K562 (cell line): Measurements from ENCODE around the gene LIX1. TPM values are rescaled to one million over a fixed set of nuclear protein-coding genes. Genes with fewer than 3 reads are reported as not detected.
"Not testable (repeated sequence)": the region's sequence is repeated elsewhere in the genome, so short reads cannot be mapped to it uniquely, and the experiment has no call there.

Experiments used
- ATAC-seq: fragments of 200-7000 bp; cut with Tn5 transposase; 3 replicates; pipeline ENCODE4 v1.9.1; 2020; ENCODE audit warnings: moderate library complexity
- BruUV-seq: library from RNA; stranded (reverse); fragments of 400-500 nt; replicated peaks from 2 replicates; lab custom pipeline; 2021; lab: Mats Ljungman, UMichigan
- CTCF ChIA-PET: fragments of 300-600 bp; formaldehyde crosslinking; extraction: SDS; loops from one replicate; lab custom pipeline; 2021; ENCODE audit warnings: low intra/inter-chr PET ratio; lab: Yijun Ruan, JAX
- POLR2A ChIA-PET: fragments of 300-600, 350-650 bp; sonication (Branson Sonifier 250); formaldehyde crosslinking; extraction: SDS; loops from one replicate; lab custom pipeline; 2021; ENCODE audit warnings: antibody characterized with exemption, inconsistent platforms; lab: Yijun Ruan, JAX
- DNase-seq, 4 experiments: peaks; one replicate each; pipeline versions ENCODE4 v3.0.0 to v3.0.0-alpha.2; 2011 to 2018; ENCODE audit warnings: low spot score in 3 of 4, mixed read lengths in 3 of 4; ENCODE audit errors: extremely low read depth in 1 of 4
- FAIRE-seq: peaks from 2 replicates; lab custom pipeline; 2011; peaks lifted over from hg19 to GRCh38; lab: Jason Lieb, UNC
- H2AFZ ChIP-seq: 2 replicates; pipeline ENCODE4 v1.6.0; 2011; ENCODE audit warnings: low read depth, low read length, control low read depth, inconsistent platforms
- H3K27ac ChIP-seq: fragments of 200-600 bp; 3 replicates; pipeline ENCODE4 v1.8.0; 2011; ENCODE audit warnings: low read depth, mild to moderate bottlenecking, control low read depth, inconsistent platforms, low read length, moderate library complexity, mixed read lengths; ENCODE audit errors: extremely low read depth
- H3K27me3 ChIP-seq, 2 experiments: fragments of 300-600 bp in 1 of 2; 2 replicates in 1 of 2; 3 replicates in 1 of 2; pipeline versions ENCODE4 v1.6.0 to v1.8.0; 2011; ENCODE audit warnings: inconsistent platforms in 2 of 2, low read length in 2 of 2, mild to moderate bottlenecking in 1 of 2, mixed read lengths in 1 of 2, moderate library complexity in 1 of 2; ENCODE audit not compliant: control insufficient read depth in 2 of 2, insufficient read depth in 2 of 2
- H3K36me3 ChIP-seq: fragments of 300-600 bp; 3 replicates; pipeline ENCODE4 v1.8.0; 2011; ENCODE audit warnings: mild to moderate bottlenecking, low read length, inconsistent platforms; ENCODE audit not compliant: control insufficient read depth, insufficient read depth
- H3K4me1 ChIP-seq, 2 experiments: fragments of 200-600 bp in 1 of 2; replicated peaks in 1 of 2; 2 replicates in 1 of 2; 3 replicates in 1 of 2; pipeline versions ENCODE4 v1.5.1 to v1.8.0; 2011; ENCODE audit warnings: inconsistent platforms in 2 of 2, low read length in 2 of 2, mild to moderate bottlenecking in 1 of 2, mixed read lengths in 1 of 2, moderate library complexity in 1 of 2; ENCODE audit not compliant: control insufficient read depth in 2 of 2, insufficient read depth in 2 of 2
- H3K4me2 ChIP-seq: 2 replicates; pipeline ENCODE4 v1.6.1; 2011; ENCODE audit warnings: low read length, control low read depth, inconsistent platforms, mixed read lengths; ENCODE audit not compliant: insufficient read depth
- H3K4me3 ChIP-seq: fragments of 200-600 bp; sonication (generic), shearing (Covaris generic); 2 replicates; pipeline ENCODE4 v1.5.1; 2016; ENCODE audit warnings: control low read depth, inconsistent platforms
- H3K79me2 ChIP-seq: fragments of 200-600 bp; 3 replicates; pipeline ENCODE4 v1.8.0; 2011; ENCODE audit warnings: low read length, inconsistent platforms; ENCODE audit not compliant: control insufficient read depth, insufficient read depth
- H3K9ac ChIP-seq, 2 experiments: 2 replicates each; pipeline versions ENCODE4 v1.6.0 to v1.6.1; 2011; ENCODE audit warnings: low read depth in 2 of 2, low read length in 2 of 2, control low read depth in 1 of 2, inconsistent platforms in 1 of 2, mild to moderate bottlenecking in 1 of 2, mixed read lengths in 1 of 2; ENCODE audit not compliant: insufficient read depth in 1 of 2
- H3K9me1 ChIP-seq: one replicate; pipeline ENCODE4 v1.6.0; 2011; ENCODE audit warnings: inconsistent platforms, mild to moderate bottlenecking, low read length, moderate library complexity; ENCODE audit not compliant: control insufficient read depth, insufficient read depth
- H3K9me3 ChIP-seq: replicated peaks from 2 replicates; pipeline ENCODE4 v1.5.1; 2011; ENCODE audit warnings: low read depth, low read length, inconsistent platforms; ENCODE audit not compliant: control insufficient read depth, insufficient read depth
- H4K20me1 ChIP-seq: replicated peaks from 2 replicates; pipeline ENCODE4 v1.6.1; 2011; ENCODE audit warnings: low read length, inconsistent platforms, mixed read lengths; ENCODE audit not compliant: control insufficient read depth, insufficient read depth
- DLX4 ChIP-seq: fragments of 250-450 bp; sonication (Bioruptor Pico); IDR thresholded peaks from 2 replicates; pipeline ENCODE4 v1.6.1; 2021; ENCODE audit warnings: mild to moderate bottlenecking
- HES1 ChIP-seq: fragments of 450-650 bp; IDR thresholded peaks from 2 replicates; pipeline ENCODE4 v1.6.1; 2016; ENCODE audit warnings: low read depth, mild to moderate bottlenecking, moderate library complexity
- IRF2 ChIP-seq: sonication (generic); formaldehyde crosslinking; IDR thresholded peaks from 2 replicates; pipeline ENCODE4 v1.8.1; 2022; ENCODE audit warnings: mild to moderate bottlenecking, missing genetic modification reagents
- JUNB ChIP-seq: fragments of 450-650 bp; formaldehyde crosslinking; conservative IDR thresholded peaks from 2 replicates; pipeline ENCODE4 v1.4.0; 2020; ENCODE audit warnings: mild to moderate bottlenecking
- MCM2 ChIP-seq: fragments of 450-650 bp; IDR thresholded peaks from 2 replicates; pipeline ENCODE4 v1.6.1; 2017; ENCODE audit warnings: low read depth, mild to moderate bottlenecking
- MCM5 ChIP-seq: fragments of 450-650 bp; IDR thresholded peaks from 2 replicates; pipeline ENCODE4 v1.6.1; 2016; ENCODE audit warnings: low read depth
- MED1 ChIP-seq: sonication (generic); formaldehyde crosslinking; IDR thresholded peaks from 2 replicates; pipeline ENCODE4 v1.8.1; 2023; ENCODE audit warnings: missing genetic modification reagents, borderline replicate concordance
- RBM25 ChIP-seq: fragments of 200-400 bp; formaldehyde crosslinking; IDR thresholded peaks from 2 replicates; pipeline ENCODE4 v1.6.1; 2018; ENCODE audit warnings: low read length, low read depth, moderate library complexity; ENCODE audit not compliant: severe bottlenecking
- SMARCC2 ChIP-seq: fragments of 450-650 bp; IDR thresholded peaks from 2 replicates; pipeline ENCODE4 v1.6.1; 2017; ENCODE audit warnings: antibody characterized with exemption, moderate library complexity, mild to moderate bottlenecking, low read depth
- STAT5B ChIP-seq: fragments of 250-450 bp; sonication (Bioruptor Pico); IDR thresholded peaks from 2 replicates; pipeline ENCODE4 v1.8.0; 2021; ENCODE audit warnings: mild to moderate bottlenecking, inconsistent platforms
- TCFL5 ChIP-seq: fragments of 250-450 bp; sonication (Bioruptor Pico); conservative IDR thresholded peaks from 2 replicates; pipeline ENCODE4 v1.6.1; 2021; ENCODE audit warnings: mild to moderate bottlenecking, moderate library complexity, matching md5 sums
- ZC3H8 ChIP-seq: fragments of 450-650 bp; IDR thresholded peaks from 2 replicates; pipeline ENCODE4 v1.6.1; 2017
- ZNF146 ChIP-seq: IDR thresholded peaks from one replicate; pipeline ENCODE4 v1.6.1; 2018; ENCODE audit warnings: missing compliant biosample characterization; ENCODE audit not compliant: unreplicated experiment
- ZNF217 ChIP-seq: sonication (generic); formaldehyde crosslinking; IDR thresholded peaks from 2 replicates; pipeline ENCODE4 v1.8.0; 2022; ENCODE audit warnings: mild to moderate bottlenecking, missing genetic modification reagents
- ZNF551 ChIP-seq: fragments of 250-450 bp; sonication (Bioruptor Pico); IDR thresholded peaks from 2 replicates; pipeline ENCODE4 v1.5.0; 2021; ENCODE audit warnings: mild to moderate bottlenecking, moderate library complexity
- ZNF740 ChIP-seq, 3 experiments: fragments of 200-800 bp in 1 of 3; sonication (Bioruptor generic) in 1 of 3; sonication (generic) in 1 of 3; formaldehyde crosslinking in 1 of 3; IDR thresholded peaks; 2 replicates each; pipeline versions ENCODE4 v1.6.1 to v1.8.0; 2016 to 2022; ENCODE audit warnings: mild to moderate bottlenecking in 2 of 3, missing compliant biosample characterization in 2 of 3, missing genetic modification characterization in 2 of 3, missing genetic modification reagents in 1 of 3
- WGBS: fragments of 100-300 bp; shearing (Covaris generic); methylation state at CpG from one replicate; pipeline ENCODE4 v1.1.6; 2016; ENCODE audit warnings: low coverage, mixed read lengths; ENCODE audit not compliant: insufficient coverage; ENCODE audit errors: missing lambda C conversion rate; 5-methylcytosine and 5-hydroxymethylcytosine counted together
- in situ Hi-C: fragments of 300-500 bp; cut with MboI; formaldehyde crosslinking; loops from 4 replicates; pipeline ENCODE4 v1.15.0; 2018; ENCODE audit warnings: inconsistent platforms, mixed read lengths
- intact Hi-C: fragments of 100-400 bp; cut with micrococcal nuclease; formaldehyde crosslinking; loops from 2 replicates; pipeline ENCODE4 v1.14.2; 2022
- polyA plus RNA-seq, 8 experiments: library from polyadenylated mRNA; depleted of rRNA in 4 of 8; stranded (reverse) in 5 of 8; unstranded in 3 of 8; fragments of >200 nt; fragmentation: Nextera tagmentation in 2 of 8; fragmentation: Illumina TruSeq in 1 of 8; extraction: Ambion mirVana in 2 of 8; extraction: Trizol in 1 of 8; gene quantifications; 2 replicates each; pipeline versions ENCODE4 v1.2.1 to v1.2.3, GENCODE V29; 2011 to 2014; ENCODE audit warnings: inconsistent platforms in 1 of 8, missing spikeins in 1 of 8
- total RNA-seq, 7 experiments: library from RNA; depleted of rRNA in 6 of 7; stranded (reverse); fragments of >200 nt in 6 of 7; fragmentation: Illumina TruSeq in 2 of 7; extraction: Trizol in 2 of 7; gene quantifications; 2 replicates each; pipeline versions ENCODE4 v1.2.1 to v1.2.3, GENCODE V29; 2011 to 2021; ENCODE audit warnings: low replicate concordance in 1 of 7

The LIX1 gene
- total and polyA plus RNA-seq, 9 of the 15 experiments (the other 6 are each of a cell fraction or from before 2014, with no cell fraction given), result 0.01 to 0.18 TPM; not detected in 7

- H2AFZ ChIP-seq, intact Hi-C loops, CTCF ChIA-PET: not testable (repeated sequence)
Observed at GRCh38 chr5:97179457-97179856, 37.0 kb upstream of the LIX1 start.

GRCh38 chr5:97172227-97172626 is 29.8 kb upstream of the LIX1 start:
- H3K36me3 ChIP-seq, result peaks cover 96% of the 10 kb centered on the region
- ATAC-seq, result no peak
- TF ChIP-seq ZNF217 (CRISPR knock-in tag) (no peak), MCM2 (no peak), IRF2 (CRISPR knock-in tag) (no peak), TCFL5 (no peak), HES1 (no peak), DLX4 (no peak), JUNB (CRISPR knock-in tag) (no peak), STAT5B (CRISPR knock-in tag) (no peak), MCM5 (no peak), ZC3H8 (no peak), ZNF740 (CRISPR knock-in tag; IDR thresholded peaks at IDR 0.05) (no peak), ZNF740 (tag; IDR thresholded peaks at IDR 0.05) (no peak), SMARCC2 (no peak), MED1 (CRISPR knock-in tag) (no peak), ZNF551 (no peak)
- TF ChIP-seq, all 486 proteins: peak for 0
- H3K9ac ChIP-seq, result no peak overlapping the region
- FAIRE-seq (no peak), DNase-seq (no peak)
- in situ Hi-C loops, result no loop called here
- H2AFZ ChIP-seq, result no peak overlapping the region
- H4K20me1 ChIP-seq, result no peaks in the 10 kb centered on the region
- H3K79me2 ChIP-seq, result no peaks in the 10 kb centered on the region
- no TSS peak for BruUV-seq
- no peaks in the 10 kb centered on the region for H3K4me1 ChIP-seq
- intact Hi-C loops, result no loop called here
- no peaks in the 10 kb centered on the region for H3K27me3 ChIP-seq
- H3K9me1 ChIP-seq, result no peaks in the 10 kb centered on the region
- no peak overlapping the region for H3K4me3 ChIP-seq
- CTCF ChIA-PET, result no interaction called here
- POLR2A ChIA-PET, result interaction anchor here (0.6 kb wide), 1 partner anchor 420 kb away, joined by 3 read pairs; no protein-coding TSS in a partner anchor
- no peak overlapping the region for H3K4me2 ChIP-seq
- H3K9me3 ChIP-seq, result no peaks in the 10 kb centered on the region
- H3K27ac ChIP-seq, result no peak overlapping the region

More at GRCh38 chr5:97179457-97179856, 37.0 kb upstream of the LIX1 start:
- DNase-seq, H3K4me2 ChIP-seq: not testable (repeated sequence)
- TF ChIP-seq ZNF146 (CRISPR knock-in tag), result peak; percentile 86
- peak; percentile 23 for TF ChIP-seq RBM25
- TF ChIP-seq, all 486 proteins: peak for 2; not testable (repeated sequence) for 484
- H3K9ac ChIP-seq, H3K4me1 ChIP-seq, BruUV-seq, FAIRE-seq, H3K27me3 ChIP-seq, H4K20me1 ChIP-seq, H3K4me3 ChIP-seq, POLR2A ChIA-PET, ATAC-seq, H3K27ac ChIP-seq, H3K9me3 ChIP-seq, H3K9me1 ChIP-seq: not testable (repeated sequence)
- Histone ChIP-seq H3K79me2 (peaks cover 43% of the 10 kb centered on the region), H3K36me3 (peaks cover 58% of the 10 kb centered on the region)
- WGBS, result 100% methylated on average over 1 of the region's 3 CpGs
- in situ Hi-C loops, result loop anchor here (25.0 kb wide), 1 partner anchor 1858 kb away; no protein-coding TSS in a partner anchor
